ENCODE results near the gene PLET1.

The PLET1 gene

GRCh38 chr11:112260490-112260889, at the start of gene PLET1:
TSS of gene PLET1 (minus strand) at chr11:112260860. CDS start at chr11:112260589, 271 bp downstream.
- DNase-seq (ENCODE audit: low read depth in 1 of 2, low spot score in 1 of 2) = no peak

GRCh38 chr11:112310419-112310818, 49.8 kb upstream of the PLET1 start:
- no peak for DNase-seq (ENCODE audit: low read depth in 1 of 2, low spot score in 1 of 2)

GRCh38 chr11:112308651-112309050, 48.0 kb upstream of the PLET1 start:
- DNase-seq (ENCODE audit: low read depth in 1 of 2, low spot score in 1 of 2) = no peak

- DNase-seq (ENCODE audit: low read depth in 1 of 2, low spot score in 1 of 2) = no peak
These were observed 47.0 kb upstream of the PLET1 start for GRCh38 chr11:112307616-112308015.

- no peak for DNase-seq (ENCODE audit: low read depth in 1 of 2, low spot score in 1 of 2)
These were observed 45.6 kb upstream of the PLET1 start for GRCh38 chr11:112306230-112306629.

GRCh38 chr11:112304914-112305313, 44.3 kb upstream of the PLET1 start:
- no peak for DNase-seq (ENCODE audit: low read depth in 1 of 2, low spot score in 1 of 2)

- DNase-seq (ENCODE audit: low read depth in 1 of 2, low spot score in 1 of 2) = no peak
These were observed 43.0 kb upstream of the PLET1 start for GRCh38 chr11:112303616-112304015.

- DNase-seq (ENCODE audit: low read depth in 1 of 2, low spot score in 1 of 2) = no peak
These were observed 41.7 kb upstream of the PLET1 start for GRCh38 chr11:112302226-112302868.

- DNase-seq (ENCODE audit: low read depth in 1 of 2, low spot score in 1 of 2) = no peak
These were observed 39.6 kb upstream of the PLET1 start for GRCh38 chr11:112300094-112300786.

GRCh38 chr11:112298535-112298934, 37.9 kb upstream of the PLET1 start:
- no peak for DNase-seq (ENCODE audit: low read depth in 1 of 2, low spot score in 1 of 2)

- peak in 1 of 2 donors; percentile 7 for DNase-seq (ENCODE audit: low read depth in 1 of 2, low spot score in 1 of 2)
These were observed 36.7 kb upstream of the PLET1 start for GRCh38 chr11:112297248-112297866.

GRCh38 chr11:112296044-112296443, 35.4 kb upstream of the PLET1 start:
- DNase-seq (ENCODE audit: low read depth in 1 of 2, low spot score in 1 of 2) = no peak

- no peak for DNase-seq (ENCODE audit: low read depth in 1 of 2, low spot score in 1 of 2)
These were observed 34.2 kb upstream of the PLET1 start for GRCh38 chr11:112294688-112295340.

- DNase-seq (ENCODE audit: low read depth in 1 of 2, low spot score in 1 of 2) = no peak
These were observed 33.0 kb upstream of the PLET1 start for GRCh38 chr11:112293614-112294013.

GRCh38 chr11:112292785-112293407, 32.2 kb upstream of the PLET1 start:
- DNase-seq (ENCODE audit: low read depth in 1 of 2, low spot score in 1 of 2) = no peak

GRCh38 chr11:112292188-112292587, 31.5 kb upstream of the PLET1 start:
- no peak for DNase-seq (ENCODE audit: low read depth in 1 of 2, low spot score in 1 of 2)

- DNase-seq (ENCODE audit: low read depth in 1 of 2, low spot score in 1 of 2) = no peak
These were observed 30.5 kb upstream of the PLET1 start for GRCh38 chr11:112291191-112291590.

GRCh38 chr11:112290493-112290850, 29.8 kb upstream of the PLET1 start:
- DNase-seq (ENCODE audit: low read depth in 1 of 2, low spot score in 1 of 2) = no peak

- DNase-seq (ENCODE audit: low read depth in 1 of 2, low spot score in 1 of 2) = peak; percentile 68 to 75
These were observed 29.2 kb upstream of the PLET1 start for GRCh38 chr11:112289588-112290492.

GRCh38 chr11:112288021-112288420, 27.4 kb upstream of the PLET1 start:
- DNase-seq (ENCODE audit: low read depth in 1 of 2, low spot score in 1 of 2) = no peak
